ENCODE results near the gene HABP2.

HABP2 gene

DNA sequence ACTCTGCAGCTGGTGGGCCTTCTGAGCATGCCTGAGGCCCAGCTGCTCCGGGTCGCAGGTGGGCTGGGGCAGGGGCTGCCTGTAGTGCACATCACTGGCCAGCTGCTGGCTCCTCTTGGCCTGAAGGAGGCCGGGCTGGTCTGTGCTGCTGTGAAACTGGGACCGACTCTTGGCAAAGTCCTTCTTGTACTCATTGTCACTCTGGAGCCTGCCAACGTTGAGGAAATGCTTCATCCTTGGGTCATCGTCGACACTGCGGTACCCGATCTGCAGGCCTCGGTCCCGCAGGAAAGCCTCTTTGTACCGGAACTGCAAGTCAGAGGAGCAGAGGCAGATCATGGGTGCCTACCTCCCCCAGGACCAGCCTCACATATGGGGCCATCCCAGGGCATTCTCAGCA, 37.7 kb downstream of the HABP2 start:
- FAIRE-seq (no peak), DNase-seq (ENCODE audit: insufficient read length, low spot score) (no peak)
- TF ChIP-seq CTCF (IDR thresholded peaks at IDR 0.05; ENCODE audit: insufficient read depth, missing control alignments): no peak

GRCh38 chr10:113592380-113592779, 39.5 kb downstream of the HABP2 start:
- DNase-seq (ENCODE audit: insufficient read length, low spot score): no peak
- FAIRE-seq: no peak
- TF ChIP-seq CTCF (IDR thresholded peaks at IDR 0.05; ENCODE audit: insufficient read depth, missing control alignments): no peak

- no peak for DNase-seq (ENCODE audit: insufficient read length, low spot score)
- FAIRE-seq: no peak
- TF ChIP-seq CTCF (IDR thresholded peaks at IDR 0.05; ENCODE audit: insufficient read depth, missing control alignments): no peak
These were observed 41.8 kb downstream of the HABP2 start for GRCh38 chr10:113594652-113595051.

DNA sequence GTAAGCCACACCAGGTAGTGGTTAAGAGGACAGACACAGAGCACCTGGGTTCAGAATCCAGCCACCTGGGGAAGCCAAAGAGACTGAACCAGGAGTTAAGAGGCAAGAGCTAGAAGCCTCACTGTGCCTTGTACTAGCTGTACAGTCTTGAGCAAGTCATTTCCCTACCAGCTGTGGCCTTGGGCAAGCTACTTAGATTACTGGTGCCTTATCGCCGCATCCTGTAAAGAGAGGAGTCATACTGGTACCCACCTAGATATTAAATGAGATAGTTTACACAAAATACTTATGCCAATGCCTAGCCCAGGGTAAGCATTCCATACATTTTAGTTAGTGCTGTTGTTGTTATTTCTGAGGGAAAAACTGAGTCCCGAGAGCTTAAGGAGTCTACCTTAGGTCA, 47.7 kb downstream of the HABP2 start:
- TF ChIP-seq CTCF (IDR thresholded peaks at IDR 0.05; ENCODE audit: insufficient read depth, missing control alignments): no peak
- DNase-seq (ENCODE audit: insufficient read length, low spot score) (no peak), FAIRE-seq (no peak)

DNA sequence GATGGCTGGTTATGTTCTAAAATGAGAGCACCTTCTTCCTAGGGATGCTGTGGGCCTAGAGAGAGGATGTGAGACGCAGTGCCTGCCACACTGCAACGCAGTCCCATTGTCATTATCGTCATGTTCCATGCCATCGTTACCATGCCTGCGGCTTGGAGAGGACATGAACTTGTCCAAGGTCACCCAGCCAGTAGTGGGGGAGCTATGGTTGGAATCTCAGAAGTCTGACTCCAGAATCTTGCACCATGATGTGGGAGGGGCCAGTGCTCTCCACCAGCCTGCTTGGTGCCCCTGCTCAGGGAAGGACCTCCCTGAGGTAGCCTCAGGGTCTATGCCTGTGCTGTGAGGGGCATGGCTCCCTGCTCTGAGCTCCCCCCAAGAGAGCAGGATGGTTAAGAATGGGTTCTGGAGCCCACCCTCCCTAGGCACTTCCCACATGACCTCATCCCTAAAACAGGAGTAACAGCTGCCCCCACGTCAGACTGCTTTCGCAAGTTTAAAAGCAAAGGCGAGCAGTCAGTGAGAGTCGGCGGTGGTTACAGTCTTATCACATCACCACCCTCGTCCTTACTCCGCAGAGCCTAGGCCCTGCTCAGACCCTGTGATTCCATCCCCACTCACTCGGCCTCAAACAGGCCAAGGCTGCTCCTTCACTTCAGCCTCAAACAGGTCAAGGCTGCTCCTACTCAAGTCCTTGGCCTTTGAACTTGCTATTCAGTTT, 50.4 kb downstream of the HABP2 start:
- DNase-seq (ENCODE audit: insufficient read length, low spot score) (no peak), FAIRE-seq (no peak)
- TF ChIP-seq CTCF (IDR thresholded peaks at IDR 0.05; ENCODE audit: insufficient read depth, missing control alignments): no peak

DNA sequence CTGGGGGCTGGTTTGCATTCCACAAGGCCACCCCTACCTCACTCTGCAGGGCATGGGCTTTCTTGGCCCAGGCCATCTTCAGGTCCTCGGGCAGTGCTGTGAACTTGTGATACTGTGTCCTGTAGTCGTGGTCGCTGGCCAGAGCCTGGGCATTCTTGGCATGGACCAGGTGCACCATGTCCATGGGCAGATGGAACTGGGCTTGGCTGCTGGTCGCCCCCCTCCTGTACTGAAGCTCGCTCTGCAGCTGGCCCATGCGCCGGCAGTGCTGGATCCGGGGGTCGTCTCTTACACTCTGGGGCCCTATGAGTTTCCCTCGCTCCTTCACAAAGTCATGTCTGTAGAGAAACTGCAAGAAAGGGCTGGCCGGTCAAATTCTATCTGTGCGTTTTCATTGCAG, 51.7 kb downstream of the HABP2 start:
- TF ChIP-seq CTCF (IDR thresholded peaks at IDR 0.05; ENCODE audit: insufficient read depth, missing control alignments): no peak
- FAIRE-seq: no peak
- no peak for DNase-seq (ENCODE audit: insufficient read length, low spot score)

DNA sequence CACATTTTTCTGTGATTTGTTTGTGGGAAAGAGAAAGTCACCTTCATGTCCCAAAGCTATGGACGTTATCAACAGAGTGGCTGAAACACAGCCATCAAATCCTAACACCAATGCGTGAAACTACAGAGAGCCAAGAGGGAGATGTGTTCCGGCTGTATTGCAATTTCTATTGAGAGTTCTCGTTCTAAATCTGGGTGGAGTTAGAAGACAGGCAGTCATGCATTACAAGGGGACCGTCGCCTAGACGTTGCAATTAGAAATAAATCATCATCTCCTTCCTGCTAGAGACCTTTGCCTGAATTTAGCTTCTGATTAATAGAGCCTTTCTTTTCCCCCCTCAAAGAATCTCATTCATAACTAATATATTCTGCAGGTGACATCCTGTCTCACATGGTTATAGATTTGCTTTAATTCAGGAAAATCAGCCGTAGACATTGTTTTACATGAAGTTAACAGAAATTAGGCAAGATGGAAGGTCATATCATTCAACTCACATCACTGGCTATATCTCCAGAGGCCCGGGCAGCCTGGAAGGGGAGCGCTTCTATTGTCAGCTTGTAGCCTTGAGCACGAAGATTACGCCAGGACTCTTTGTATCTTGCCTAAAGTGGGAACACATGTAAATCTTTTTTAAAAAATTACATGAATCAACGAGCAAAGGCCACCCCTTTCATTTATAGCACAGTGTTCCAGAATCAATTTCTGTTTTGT, 52.6 kb downstream of the HABP2 start:
- FAIRE-seq (no peak), DNase-seq (ENCODE audit: insufficient read length, low spot score) (no peak)

More for the DNA sequence above, 52.6 kb downstream of the HABP2 start:
- TF ChIP-seq CTCF (IDR thresholded peaks at IDR 0.05; ENCODE audit: insufficient read depth, missing control alignments): no peak

All from D721Med (cell line).